ENCODE results near the gene KREMEN1. TPM values are rescaled to one million over a fixed set of nuclear protein-coding genes. Genes with fewer than 3 reads are reported as not detected.
"Not testable (repeated sequence)": the region's sequence is repeated elsewhere in the genome, so short reads cannot be mapped to it uniquely, and the experiment has no call there.

Gene KREMEN1
- total and polyA plus RNA-seq, 4 donors: 8.8 to 27.5 (median 20.1) TPM

DNA sequence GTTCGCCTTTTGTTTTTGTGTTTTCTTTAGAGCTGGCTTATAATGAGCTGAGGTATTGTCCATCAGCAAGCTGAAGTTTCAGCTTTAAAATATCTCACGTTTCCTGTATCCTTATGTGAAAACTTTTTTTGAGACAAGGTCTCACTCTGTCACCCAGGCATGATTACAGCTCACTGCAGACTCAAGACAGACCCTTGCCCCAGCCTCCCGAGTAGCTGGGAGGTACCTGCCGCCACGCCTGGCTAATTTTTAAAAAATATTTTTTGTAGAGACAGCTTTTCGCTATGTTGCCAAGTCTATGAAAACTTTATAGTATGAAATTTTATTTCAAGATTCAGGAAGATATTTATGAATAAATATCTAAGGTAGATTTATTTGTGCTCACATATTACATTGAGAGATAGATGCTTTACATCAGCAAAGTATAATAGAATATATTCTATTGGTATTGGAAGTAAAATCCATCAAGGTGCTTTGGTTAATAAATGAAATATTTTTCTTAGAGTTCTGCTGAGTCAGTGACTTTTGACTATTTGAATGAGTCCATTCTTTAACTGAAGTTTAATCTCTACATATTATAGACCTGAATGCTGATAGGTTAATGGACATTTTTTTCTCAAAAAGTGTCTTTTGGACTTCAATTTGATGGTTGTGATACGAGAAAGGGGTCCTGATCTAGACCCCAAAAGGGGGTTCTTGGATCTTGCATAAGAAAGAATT lies 10.2 kb downstream of the KREMEN1 start:
- no peak overlapping the region for H3K4me3 ChIP-seq
- no peaks in the 10 kb centered on the region for H3K27me3 ChIP-seq (ENCODE audit: control insufficient read depth in 3 of 3, insufficient read depth in 3 of 3, low read length in 2 of 3)
- no peaks in the 10 kb centered on the region for H3K9me3 ChIP-seq (ENCODE audit: control insufficient read depth in 4 of 4, insufficient read depth in 3 of 4, low read length in 3 of 4)
- no peak overlapping the region for H3K9ac ChIP-seq (ENCODE audit: insufficient read depth in 1 of 2, low read length in 2 of 2)
- no peaks in the 10 kb centered on the region for H3K36me3 ChIP-seq (ENCODE audit: control insufficient read depth in 4 of 4, insufficient read depth in 4 of 4, low read length in 4 of 4)
- TF ChIP-seq, protein P1, sequence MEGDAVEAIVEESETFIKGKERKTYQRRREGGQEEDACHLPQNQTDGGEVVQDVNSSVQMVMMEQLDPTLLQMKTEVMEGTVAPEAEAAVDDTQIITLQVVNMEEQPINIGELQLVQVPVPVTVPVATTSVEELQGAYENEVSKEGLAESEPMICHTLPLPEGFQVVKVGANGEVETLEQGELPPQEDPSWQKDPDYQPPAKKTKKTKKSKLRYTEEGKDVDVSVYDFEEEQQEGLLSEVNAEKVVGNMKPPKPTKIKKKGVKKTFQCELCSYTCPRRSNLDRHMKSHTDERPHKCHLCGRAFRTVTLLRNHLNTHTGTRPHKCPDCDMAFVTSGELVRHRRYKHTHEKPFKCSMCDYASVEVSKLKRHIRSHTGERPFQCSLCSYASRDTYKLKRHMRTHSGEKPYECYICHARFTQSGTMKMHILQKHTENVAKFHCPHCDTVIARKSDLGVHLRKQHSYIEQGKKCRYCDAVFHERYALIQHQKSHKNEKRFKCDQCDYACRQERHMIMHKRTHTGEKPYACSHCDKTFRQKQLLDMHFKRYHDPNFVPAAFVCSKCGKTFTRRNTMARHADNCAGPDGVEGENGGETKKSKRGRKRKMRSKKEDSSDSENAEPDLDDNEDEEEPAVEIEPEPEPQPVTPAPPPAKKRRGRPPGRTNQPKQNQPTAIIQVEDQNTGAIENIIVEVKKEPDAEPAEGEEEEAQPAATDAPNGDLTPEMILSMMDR (IDR thresholded peaks at IDR 0.05; ENCODE audit: control extremely low read depth, extremely low read depth): no peak
- DNase-seq (no peak), ATAC-seq (ENCODE audit: insufficient read depth, low FRiP score) (no peak)
- H3K27ac ChIP-seq (ENCODE audit: low read depth in 1 of 2, low read length in 1 of 2): no peak overlapping the region
- 89 to 94% methylated on average over 7 of the region's 7 CpGs for WGBS, 2 donors
- H3K4me1 ChIP-seq (ENCODE audit: control insufficient read depth in 5 of 5, insufficient read depth in 5 of 5, low read length in 5 of 5): peaks cover 1 to 62% (median 30%) of the 10 kb centered on the region in 5 donors

GRCh38 chr22:29083576-29083932 lies 10.7 kb downstream of the KREMEN1 start:
- not testable (repeated sequence) for H3K36me3 ChIP-seq (ENCODE audit: control insufficient read depth in 4 of 4, insufficient read depth in 4 of 4, low read length in 4 of 4); H3K9ac ChIP-seq (ENCODE audit: insufficient read depth in 1 of 2, low read length in 2 of 2); H3K9me3 ChIP-seq (ENCODE audit: control insufficient read depth in 4 of 4, insufficient read depth in 3 of 4, low read length in 3 of 4); H3K27ac ChIP-seq (ENCODE audit: low read depth in 1 of 2, low read length in 1 of 2); DNase-seq; H3K27me3 ChIP-seq (ENCODE audit: control insufficient read depth in 3 of 3, insufficient read depth in 3 of 3, low read length in 2 of 3); H3K4me3 ChIP-seq; ATAC-seq (ENCODE audit: insufficient read depth, low FRiP score)
- WGBS, 2 donors: 54 to 80% methylated on average over 7 of the region's 7 CpGs
- peaks cover 1 to 57% (median 27%) of the 10 kb centered on the region in 5 donors for H3K4me1 ChIP-seq (ENCODE audit: control insufficient read depth in 5 of 5, insufficient read depth in 5 of 5, low read length in 5 of 5)

- TF ChIP-seq, protein P1 (IDR thresholded peaks at IDR 0.05; ENCODE audit: control extremely low read depth, extremely low read depth): no peak
- ATAC-seq (ENCODE audit: insufficient read depth, low FRiP score) (no peak), DNase-seq (peak; percentile 32 to 51 (median 42))
- Histone ChIP-seq H3K9ac (ENCODE audit: insufficient read depth in 1 of 2, low read length in 2 of 2) (no peak overlapping the region), H3K4me3 (no peak overlapping the region), H3K36me3 (ENCODE audit: control insufficient read depth in 4 of 4, insufficient read depth in 4 of 4, low read length in 4 of 4) (no peaks in the 10 kb centered on the region), H3K27ac (ENCODE audit: low read depth in 1 of 2, low read length in 1 of 2) (no peak overlapping the region), H3K27me3 (ENCODE audit: control insufficient read depth in 3 of 3, insufficient read depth in 3 of 3, low read length in 2 of 3) (no peaks in the 10 kb centered on the region), H3K9me3 (ENCODE audit: control insufficient read depth in 4 of 4, insufficient read depth in 3 of 4, low read length in 3 of 4) (no peaks in the 10 kb centered on the region), H3K4me1 (ENCODE audit: control insufficient read depth in 5 of 5, insufficient read depth in 5 of 5, low read length in 5 of 5) (peaks cover 1 to 57% (median 22%) of the 10 kb centered on the region in 5 donors)
- WGBS, 2 donors: 35 to 49% methylated on average over 5 of the region's 5 CpGs
These were observed 11.2 kb downstream of the KREMEN1 start for GRCh38 chr22:29083933-29084591.

DNA sequence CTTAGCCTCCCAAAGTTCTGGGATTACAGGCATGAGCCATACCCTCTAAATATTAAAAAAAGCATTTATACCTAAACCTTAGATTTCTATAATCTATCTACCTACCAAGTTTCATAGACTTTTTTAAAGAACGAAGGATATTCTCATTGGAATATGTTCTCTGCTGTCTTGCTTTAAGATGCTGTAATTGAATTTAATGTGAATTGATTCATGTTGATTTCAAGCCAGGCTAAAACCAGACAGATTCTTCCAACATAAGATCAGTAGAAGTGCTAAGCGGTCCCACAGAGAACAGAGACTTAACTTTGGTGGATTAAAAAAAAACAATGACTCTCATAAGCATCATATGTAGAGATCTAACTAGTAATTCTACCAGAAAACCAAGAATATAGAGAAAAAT lies 14.2 kb downstream of the KREMEN1 start:
- DNase-seq (no peak), ATAC-seq (ENCODE audit: insufficient read depth, low FRiP score) (no peak)
- peaks cover 4 to 47% (median 13%) of the 10 kb centered on the region in 5 donors for H3K4me1 ChIP-seq (ENCODE audit: control insufficient read depth in 5 of 5, insufficient read depth in 5 of 5, low read length in 5 of 5)
- H3K27ac ChIP-seq (ENCODE audit: low read depth in 1 of 2, low read length in 1 of 2): no peak overlapping the region
- H3K4me3 ChIP-seq: no peak overlapping the region
- H3K9ac ChIP-seq (ENCODE audit: insufficient read depth in 1 of 2, low read length in 2 of 2): no peak overlapping the region
- 94 to 95% methylated on average over 2 of the region's 2 CpGs for WGBS, 2 donors
- no peaks in the 10 kb centered on the region for H3K27me3 ChIP-seq (ENCODE audit: control insufficient read depth in 3 of 3, insufficient read depth in 3 of 3, low read length in 2 of 3)
- H3K36me3 ChIP-seq (ENCODE audit: control insufficient read depth in 4 of 4, insufficient read depth in 4 of 4, low read length in 4 of 4): no peaks in the 10 kb centered on the region
- TF ChIP-seq, protein P1 (IDR thresholded peaks at IDR 0.05; ENCODE audit: control extremely low read depth, extremely low read depth): no peak
- no peaks in the 10 kb centered on the region for H3K9me3 ChIP-seq (ENCODE audit: control insufficient read depth in 4 of 4, insufficient read depth in 3 of 4, low read length in 3 of 4)

All from lung (tissue), 12 donors.